ENCODE results near the gene CCR8.

GRCh38 chr3:39338201-39338600 lies 8.7 kb downstream of the CCR8 start:
- TF ChIP-seq POLR2AphosphoS5 (IDR thresholded peaks at IDR 0.05) (no peak), POLR2A (IDR thresholded peaks at IDR 0.05) (no peak)
